Measurements from ENCODE around the gene CTSE. TPM values are rescaled to one million over a fixed set of nuclear protein-coding genes. Genes with fewer than 3 reads are reported as not detected.
A peak's percentile ranks its signal among the peaks of the same experiment; 100 is the strongest.

The CTSE gene
- total RNA-seq, 3 donors from 2014 or later, result 0.32 TPM; not detected in 2

- Mint-ChIP-seq H3K36me3 (ENCODE audit: insufficient read depth) (no peaks in the 10 kb centered on the region), H3K4me1 (ENCODE audit: low read depth) (peaks cover 19% of the 10 kb centered on the region), H3K9me3 (no peaks in the 10 kb centered on the region), H3K27me3 (ENCODE audit: low read depth) (no peaks in the 10 kb centered on the region), H3K4me3 (no peak overlapping the region)
- DNase-seq (no peak), ATAC-seq (no peak)
These were observed 13.9 kb upstream of the CTSE start for GRCh38 chr1:206037581-206037980.

- Mint-ChIP-seq H3K4me3 (no peak overlapping the region), H3K36me3 (ENCODE audit: insufficient read depth) (no peaks in the 10 kb centered on the region), H3K27me3 (ENCODE audit: low read depth) (no peaks in the 10 kb centered on the region), H3K4me1 (ENCODE audit: low read depth) (peaks cover 19% of the 10 kb centered on the region), H3K9me3 (no peaks in the 10 kb centered on the region)
- DNase-seq (no peak), ATAC-seq (no peak)
These were observed 13.2 kb upstream of the CTSE start for GRCh38 chr1:206036663-206037455.

- DNase-seq (no peak), ATAC-seq (peak in 1 of 2 donors; percentile 36)
- H3K36me3 Mint-ChIP-seq (ENCODE audit: insufficient read depth), result no peaks in the 10 kb centered on the region
- peaks cover 18% of the 10 kb centered on the region for H3K4me1 Mint-ChIP-seq (ENCODE audit: low read depth)
- H3K27me3 Mint-ChIP-seq (ENCODE audit: low read depth), result no peaks in the 10 kb centered on the region
- H3K4me3 Mint-ChIP-seq, result peak overlapping the region; percentile 48
- H3K9me3 Mint-ChIP-seq, result no peaks in the 10 kb centered on the region
These were observed 11.3 kb upstream of the CTSE start for GRCh38 chr1:206035027-206035426.

- H3K27me3 Mint-ChIP-seq (ENCODE audit: low read depth), result peaks cover 10% of the 10 kb centered on the region
- no peak for ATAC-seq
- no peaks in the 10 kb centered on the region for H3K9me3 Mint-ChIP-seq
- no peak overlapping the region for H3K4me3 Mint-ChIP-seq
- peaks cover 5% of the 10 kb centered on the region for H3K4me1 Mint-ChIP-seq (ENCODE audit: low read depth)
- no peak for DNase-seq
- H3K36me3 Mint-ChIP-seq (ENCODE audit: insufficient read depth), result no peaks in the 10 kb centered on the region
These were observed 8.9 kb upstream of the CTSE start for GRCh38 chr1:206032380-206033140.

GRCh38 chr1:206030714-206031113, 7.0 kb upstream of the CTSE start:
- H3K4me1 Mint-ChIP-seq (ENCODE audit: low read depth), result peaks cover 5% of the 10 kb centered on the region
- H3K9me3 Mint-ChIP-seq, result no peaks in the 10 kb centered on the region
- no peak overlapping the region for H3K4me3 Mint-ChIP-seq
- DNase-seq (peak; percentile 51), ATAC-seq (peak; percentile 85)
- no peaks in the 10 kb centered on the region for H3K36me3 Mint-ChIP-seq (ENCODE audit: insufficient read depth)
- H3K27me3 Mint-ChIP-seq (ENCODE audit: low read depth), result peaks cover 15% of the 10 kb centered on the region

- Mint-ChIP-seq H3K4me3 (no peak overlapping the region), H3K27me3 (ENCODE audit: low read depth) (peaks cover 15% of the 10 kb centered on the region), H3K4me1 (ENCODE audit: low read depth) (peaks cover 5% of the 10 kb centered on the region), H3K36me3 (ENCODE audit: insufficient read depth) (no peaks in the 10 kb centered on the region), H3K9me3 (no peaks in the 10 kb centered on the region)
- ATAC-seq (no peak), DNase-seq (no peak)
These were observed 6.5 kb upstream of the CTSE start for GRCh38 chr1:206030191-206030590.

GRCh38 chr1:206029484-206029883, 5.8 kb upstream of the CTSE start:
- no peak for DNase-seq
- Mint-ChIP-seq H3K4me1 (ENCODE audit: low read depth) (peaks cover 2% of the 10 kb centered on the region), H3K4me3 (no peak overlapping the region), H3K36me3 (ENCODE audit: insufficient read depth) (no peaks in the 10 kb centered on the region), H3K27me3 (ENCODE audit: low read depth) (peaks cover 15% of the 10 kb centered on the region), H3K9me3 (no peaks in the 10 kb centered on the region)
- ATAC-seq, result no peak

- ATAC-seq (no peak), DNase-seq (no peak)
- Mint-ChIP-seq H3K36me3 (ENCODE audit: insufficient read depth) (no peaks in the 10 kb centered on the region), H3K4me3 (no peak overlapping the region), H3K27me3 (ENCODE audit: low read depth) (peaks cover 27% of the 10 kb centered on the region), H3K4me1 (ENCODE audit: low read depth) (no peaks in the 10 kb centered on the region), H3K9me3 (no peaks in the 10 kb centered on the region)
These were observed 1.7 kb upstream of the CTSE start for GRCh38 chr1:206025283-206025820.

GRCh38 chr1:206022766-206023165, 929 bp downstream of the CTSE start:
- Mint-ChIP-seq H3K9me3 (no peaks in the 10 kb centered on the region), H3K27me3 (ENCODE audit: low read depth) (peaks cover 20% of the 10 kb centered on the region), H3K4me1 (ENCODE audit: low read depth) (no peaks in the 10 kb centered on the region), H3K36me3 (ENCODE audit: insufficient read depth) (no peaks in the 10 kb centered on the region), H3K4me3 (no peak overlapping the region)
- ATAC-seq, result no peak
- no peak for DNase-seq

- Mint-ChIP-seq H3K9me3 (no peaks in the 10 kb centered on the region), H3K27me3 (ENCODE audit: low read depth) (peaks cover 12% of the 10 kb centered on the region), H3K36me3 (ENCODE audit: insufficient read depth) (no peaks in the 10 kb centered on the region), H3K4me3 (no peak overlapping the region), H3K4me1 (ENCODE audit: low read depth) (no peaks in the 10 kb centered on the region)
- no peak for ATAC-seq
- no peak for DNase-seq
These were observed 1.9 kb downstream of the CTSE start for GRCh38 chr1:206021626-206022365.

GRCh38 chr1:206021008-206021625, 2.6 kb downstream of the CTSE start:
- DNase-seq, result no peak
- Mint-ChIP-seq H3K4me3 (no peak overlapping the region), H3K27me3 (ENCODE audit: low read depth) (peaks cover 12% of the 10 kb centered on the region), H3K36me3 (ENCODE audit: insufficient read depth) (no peaks in the 10 kb centered on the region), H3K4me1 (ENCODE audit: low read depth) (no peaks in the 10 kb centered on the region), H3K9me3 (no peaks in the 10 kb centered on the region)
- no peak for ATAC-seq

- DNase-seq (no peak), ATAC-seq (no peak)
- Mint-ChIP-seq H3K27me3 (ENCODE audit: low read depth) (peaks cover 12% of the 10 kb centered on the region), H3K36me3 (ENCODE audit: insufficient read depth) (no peaks in the 10 kb centered on the region), H3K9me3 (no peaks in the 10 kb centered on the region), H3K4me3 (no peak overlapping the region), H3K4me1 (ENCODE audit: low read depth) (no peaks in the 10 kb centered on the region)
These were observed 3.2 kb downstream of the CTSE start for GRCh38 chr1:206020393-206021007.

GRCh38 chr1:206015071-206015470, 8.6 kb downstream of the CTSE start:
- Mint-ChIP-seq H3K9me3 (no peaks in the 10 kb centered on the region), H3K4me1 (ENCODE audit: low read depth) (peaks cover 19% of the 10 kb centered on the region), H3K4me3 (no peak overlapping the region), H3K27me3 (ENCODE audit: low read depth) (no peaks in the 10 kb centered on the region), H3K36me3 (ENCODE audit: insufficient read depth) (no peaks in the 10 kb centered on the region)
- no peak for ATAC-seq
- no peak for DNase-seq

Data from activated T-cell treated with anti-CD3 and anti-CD28 coated beads, Interleukin-2, amount 50 U/mL, for 4 hours (primary cell).